ENCODE results near the gene DEFB112.

DNA sequence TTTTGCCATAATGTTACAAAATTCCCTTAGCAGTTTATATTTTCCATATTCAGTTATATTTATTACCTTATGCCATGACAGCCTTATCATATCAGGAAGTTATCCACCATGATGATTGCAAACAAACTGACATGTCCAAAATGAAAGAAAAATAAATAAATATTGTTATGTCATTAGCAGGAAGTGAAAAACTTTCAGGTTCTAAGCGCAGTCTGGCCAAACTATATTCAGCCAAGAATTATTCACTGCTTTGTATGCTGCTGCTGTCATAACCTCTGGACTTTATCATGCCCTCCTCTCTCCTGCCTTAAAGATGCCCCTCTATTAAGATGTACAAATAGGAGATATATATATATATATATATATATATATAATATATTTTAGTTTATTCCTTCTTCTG is 27.7 kb upstream of the DEFB112 start:
- TF ChIP-seq, protein P1, sequence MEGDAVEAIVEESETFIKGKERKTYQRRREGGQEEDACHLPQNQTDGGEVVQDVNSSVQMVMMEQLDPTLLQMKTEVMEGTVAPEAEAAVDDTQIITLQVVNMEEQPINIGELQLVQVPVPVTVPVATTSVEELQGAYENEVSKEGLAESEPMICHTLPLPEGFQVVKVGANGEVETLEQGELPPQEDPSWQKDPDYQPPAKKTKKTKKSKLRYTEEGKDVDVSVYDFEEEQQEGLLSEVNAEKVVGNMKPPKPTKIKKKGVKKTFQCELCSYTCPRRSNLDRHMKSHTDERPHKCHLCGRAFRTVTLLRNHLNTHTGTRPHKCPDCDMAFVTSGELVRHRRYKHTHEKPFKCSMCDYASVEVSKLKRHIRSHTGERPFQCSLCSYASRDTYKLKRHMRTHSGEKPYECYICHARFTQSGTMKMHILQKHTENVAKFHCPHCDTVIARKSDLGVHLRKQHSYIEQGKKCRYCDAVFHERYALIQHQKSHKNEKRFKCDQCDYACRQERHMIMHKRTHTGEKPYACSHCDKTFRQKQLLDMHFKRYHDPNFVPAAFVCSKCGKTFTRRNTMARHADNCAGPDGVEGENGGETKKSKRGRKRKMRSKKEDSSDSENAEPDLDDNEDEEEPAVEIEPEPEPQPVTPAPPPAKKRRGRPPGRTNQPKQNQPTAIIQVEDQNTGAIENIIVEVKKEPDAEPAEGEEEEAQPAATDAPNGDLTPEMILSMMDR (IDR thresholded peaks at IDR 0.05 in 2 of 3, conservative IDR thresholded peaks at IDR 0.05 in 1 of 3; ENCODE audit: control insufficient read depth in 2 of 3, extremely low read depth in 1 of 3, insufficient read depth in 1 of 3, low read depth in 3 of 3, low read length in 3 of 3), result no peak
- TF ChIP-seq, protein P2, sequence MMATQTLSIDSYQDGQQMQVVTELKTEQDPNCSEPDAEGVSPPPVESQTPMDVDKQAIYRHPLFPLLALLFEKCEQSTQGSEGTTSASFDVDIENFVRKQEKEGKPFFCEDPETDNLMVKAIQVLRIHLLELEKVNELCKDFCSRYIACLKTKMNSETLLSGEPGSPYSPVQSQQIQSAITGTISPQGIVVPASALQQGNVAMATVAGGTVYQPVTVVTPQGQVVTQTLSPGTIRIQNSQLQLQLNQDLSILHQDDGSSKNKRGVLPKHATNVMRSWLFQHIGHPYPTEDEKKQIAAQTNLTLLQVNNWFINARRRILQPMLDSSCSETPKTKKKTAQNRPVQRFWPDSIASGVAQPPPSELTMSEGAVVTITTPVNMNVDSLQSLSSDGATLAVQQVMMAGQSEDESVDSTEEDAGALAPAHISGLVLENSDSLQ (IDR thresholded peaks at IDR 0.05), result no peak
- TF ChIP-seq JUNB (IDR thresholded peaks at IDR 0.05), result no peak
- no peak for TF ChIP-seq SP1 (IDR thresholded peaks at IDR 0.05; ENCODE audit: low read depth, low read length)
- TF ChIP-seq, protein P3, sequence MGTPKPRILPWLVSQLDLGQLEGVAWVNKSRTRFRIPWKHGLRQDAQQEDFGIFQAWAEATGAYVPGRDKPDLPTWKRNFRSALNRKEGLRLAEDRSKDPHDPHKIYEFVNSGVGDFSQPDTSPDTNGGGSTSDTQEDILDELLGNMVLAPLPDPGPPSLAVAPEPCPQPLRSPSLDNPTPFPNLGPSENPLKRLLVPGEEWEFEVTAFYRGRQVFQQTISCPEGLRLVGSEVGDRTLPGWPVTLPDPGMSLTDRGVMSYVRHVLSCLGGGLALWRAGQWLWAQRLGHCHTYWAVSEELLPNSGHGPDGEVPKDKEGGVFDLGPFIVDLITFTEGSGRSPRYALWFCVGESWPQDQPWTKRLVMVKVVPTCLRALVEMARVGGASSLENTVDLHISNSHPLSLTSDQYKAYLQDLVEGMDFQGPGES (IDR thresholded peaks at IDR 0.05), result no peak
- TF ChIP-seq IRF4 (IDR thresholded peaks at IDR 0.05; ENCODE audit: low read depth, low read length), result no peak
- no peak for TF ChIP-seq CEBPB (IDR thresholded peaks at IDR 0.05; ENCODE audit: borderline replicate concordance in 1 of 2, low read depth in 2 of 2, low read length in 2 of 2)
- no peak for TF ChIP-seq RCOR1 (conservative IDR thresholded peaks at IDR 0.05; ENCODE audit: low read depth, low read length)
- TF ChIP-seq, protein P4, sequence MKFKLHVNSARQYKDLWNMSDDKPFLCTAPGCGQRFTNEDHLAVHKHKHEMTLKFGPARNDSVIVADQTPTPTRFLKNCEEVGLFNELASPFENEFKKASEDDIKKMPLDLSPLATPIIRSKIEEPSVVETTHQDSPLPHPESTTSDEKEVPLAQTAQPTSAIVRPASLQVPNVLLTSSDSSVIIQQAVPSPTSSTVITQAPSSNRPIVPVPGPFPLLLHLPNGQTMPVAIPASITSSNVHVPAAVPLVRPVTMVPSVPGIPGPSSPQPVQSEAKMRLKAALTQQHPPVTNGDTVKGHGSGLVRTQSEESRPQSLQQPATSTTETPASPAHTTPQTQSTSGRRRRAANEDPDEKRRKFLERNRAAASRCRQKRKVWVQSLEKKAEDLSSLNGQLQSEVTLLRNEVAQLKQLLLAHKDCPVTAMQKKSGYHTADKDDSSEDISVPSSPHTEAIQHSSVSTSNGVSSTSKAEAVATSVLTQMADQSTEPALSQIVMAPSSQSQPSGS (IDR thresholded peaks at IDR 0.05; ENCODE audit: low read length), result no peak
- no peak for TF ChIP-seq CREB1 (IDR thresholded peaks at IDR 0.05; ENCODE audit: low read depth)
- TF ChIP-seq POLR2AphosphoS2 (IDR thresholded peaks at IDR 0.05; ENCODE audit: low read depth, low read length), result no peak
